ENCODE results near the gene ATP8B4.

- TF ChIP-seq POLR2AphosphoS5 (IDR thresholded peaks at IDR 0.05; ENCODE audit: borderline replicate concordance, low read depth, low read length) (no peak), EZH2 (IDR thresholded peaks at IDR 0.05) (no peak)
These were observed 241.0 kb downstream of the ATP8B4 start for GRCh38 chr15:49877873-49878521.
